Smooth muscle cell (in vitro differentiated cells): Measurements from ENCODE around the gene CRIM1. TPM values are rescaled to one million over a fixed set of nuclear protein-coding genes. Genes with fewer than 3 reads are reported as not detected.

Experiments
- DNase-seq: peaks from one replicate; lab custom pipeline; 2025; ENCODE audit not compliant: unreplicated experiment; lab: John Stamatoyannopoulos, UW
- H2AFZ ChIP-seq: fragments of 200-600 bp; sonication (generic); 2 replicates; pipeline ENCODE4 v1.6.0; 2016; ENCODE audit warnings: antibody characterized with exemption, low read depth, mild to moderate bottlenecking
- H3F3A ChIP-seq: fragments of 200-600 bp; sonication (generic); 2 replicates; pipeline ENCODE4 v1.6.0; 2017; ENCODE audit warnings: antibody characterized with exemption, low read depth
- H3K27ac ChIP-seq: fragments of 200-600 bp; sonication (generic); 2 replicates; pipeline ENCODE4 v1.5.1; 2016; ENCODE audit warnings: low read depth, mild to moderate bottlenecking
- H3K27me3 ChIP-seq: fragments of 200-600 bp; sonication (generic); 2 replicates; pipeline ENCODE4 v1.6.1; 2016; ENCODE audit warnings: low read depth, mild to moderate bottlenecking
- H3K36me3 ChIP-seq: fragments of 200-600 bp; sonication (generic); 2 replicates; pipeline ENCODE4 v1.5.1; 2016; ENCODE audit warnings: low read depth
- H3K4me1 ChIP-seq: fragments of 200-600 bp; sonication (generic); 2 replicates; pipeline ENCODE4 v1.5.1; 2016; ENCODE audit warnings: low read depth
- H3K4me2 ChIP-seq: fragments of 200-600 bp; sonication (generic); 2 replicates; pipeline ENCODE4 v1.6.0; 2016; ENCODE audit warnings: mild to moderate bottlenecking
- H3K4me3 ChIP-seq: fragments of 200-600 bp; sonication (generic); 2 replicates; pipeline ENCODE4 v1.5.1; 2016; ENCODE audit warnings: mild to moderate bottlenecking
- H3K79me2 ChIP-seq: fragments of 200-600 bp; sonication (generic); 2 replicates; pipeline ENCODE4 v1.6.0; 2016; ENCODE audit warnings: low read depth, mild to moderate bottlenecking
- H3K9ac ChIP-seq: fragments of 200-600 bp; sonication (generic); 2 replicates; pipeline ENCODE4 v1.6.0; 2016; ENCODE audit warnings: low read depth
- H3K9me3 ChIP-seq: fragments of 200-600 bp; sonication (generic); replicated peaks from 2 replicates; pipeline ENCODE4 v1.5.1; 2016; ENCODE audit warnings: low read depth
- H4K20me1 ChIP-seq: fragments of 200-600 bp; sonication (generic); 2 replicates; pipeline ENCODE4 v1.6.0; 2016; ENCODE audit warnings: low read depth
- CTCF ChIP-seq: fragments of 200-600 bp; sonication (generic); IDR thresholded peaks from 2 replicates; pipeline ENCODE4 v1.5.1; 2017; ENCODE audit warnings: borderline replicate concordance, mild to moderate bottlenecking, antibody characterized with exemption; ENCODE audit not compliant: insufficient read depth, poor library complexity, severe bottlenecking
- WGBS: methylation state at CpG from one replicate; pipeline ENCODE4 v1.1.7; 2016; ENCODE audit warnings: low lambda C conversion rate; 5-methylcytosine and 5-hydroxymethylcytosine counted together
- polyA plus RNA-seq: library from polyadenylated mRNA; unstranded; fragments of >200 nt; fragmentation: Nextera tagmentation; extraction: Ambion mirVana; gene quantifications from 2 replicates; pipeline ENCODE4 v1.2.1, GENCODE V29; 2016
- total RNA-seq: library from RNA; depleted of rRNA; stranded (reverse); fragments of >200 nt; gene quantifications from 2 replicates; pipeline ENCODE4 v1.2.3, GENCODE V29; 2014

CRIM1 gene
- total and polyA plus RNA-seq, 2 experiments from 2014 or later: 10.1 to 28.0 TPM

GRCh38 chr2:36538335-36538734 lies 182.8 kb downstream of the CRIM1 start:
- TF ChIP-seq CTCF: no peak
- no peak overlapping the region for H3K4me3 ChIP-seq
- H4K20me1 ChIP-seq: no peaks in the 10 kb centered on the region
- DNase-seq: no peak
- H3K4me1 ChIP-seq: no peaks in the 10 kb centered on the region
- no peaks in the 10 kb centered on the region for H3F3A ChIP-seq
- H2AFZ ChIP-seq: no peak overlapping the region
- no peak overlapping the region for H3K9ac ChIP-seq
- H3K4me2 ChIP-seq: no peak overlapping the region
- H3K27me3 ChIP-seq: no peaks in the 10 kb centered on the region
- no peaks in the 10 kb centered on the region for H3K9me3 ChIP-seq
- H3K27ac ChIP-seq: no peak overlapping the region
- H3K79me2 ChIP-seq: no peaks in the 10 kb centered on the region
- WGBS: 97% methylated on average over 5 of the region's 5 CpGs
- H3K36me3 ChIP-seq: no peaks in the 10 kb centered on the region

- Histone ChIP-seq H3K4me3 (no peak overlapping the region), H3K4me1 (no peaks in the 10 kb centered on the region), H3K27ac (no peak overlapping the region), H2AFZ (no peak overlapping the region), H3K9ac (no peak overlapping the region), H3K9me3 (no peaks in the 10 kb centered on the region), H4K20me1 (no peaks in the 10 kb centered on the region), H3K79me2 (no peaks in the 10 kb centered on the region), H3K27me3 (no peaks in the 10 kb centered on the region), H3F3A (peaks cover 1% of the 10 kb centered on the region), H3K4me2 (no peak overlapping the region), H3K36me3 (no peaks in the 10 kb centered on the region)
- TF ChIP-seq CTCF: no peak
- no peak for DNase-seq
- 95% methylated on average over 7 of the region's 7 CpGs for WGBS
These were observed 184.1 kb downstream of the CRIM1 start for GRCh38 chr2:36539631-36540030.

- no peak for TF ChIP-seq CTCF
- Histone ChIP-seq H3K27ac (no peak overlapping the region), H2AFZ (no peak overlapping the region), H3K4me2 (no peak overlapping the region), H3F3A (peaks cover 4% of the 10 kb centered on the region), H3K9ac (no peak overlapping the region), H3K4me1 (no peaks in the 10 kb centered on the region), H3K4me3 (no peak overlapping the region), H4K20me1 (no peaks in the 10 kb centered on the region), H3K79me2 (no peaks in the 10 kb centered on the region), H3K9me3 (no peaks in the 10 kb centered on the region), H3K36me3 (no peaks in the 10 kb centered on the region), H3K27me3 (no peaks in the 10 kb centered on the region)
- WGBS: 97% methylated on average over 11 of the region's 11 CpGs
- no peak for DNase-seq
These were observed 185.6 kb downstream of the CRIM1 start for GRCh38 chr2:36540986-36541754.
